Upper lobe of left lung (tissue), 4 donors: ENCODE measurements around the gene UGT1A6.

Experiments used
- CTCF ChIP-seq, 6 experiments: fragments of 450-650 bp in 4 of 6; fragments of 200-600 bp in 2 of 6; sonication (generic) in 2 of 6; IDR thresholded peaks; one replicate each; pipeline ENCODE4 v1.5.1; 2016 to 2019; ENCODE audit warnings: antibody characterized with exemption in 6 of 6
- EP300 ChIP-seq, 4 donors: sonication (generic); formaldehyde crosslinking; IDR thresholded peaks; one replicate each; pipeline ENCODE4 v1.5.1; 2017; ENCODE audit warnings: antibody characterized with exemption in 4 of 4, control low read depth in 2 of 4
- POLR2A ChIP-seq, 4 donors: fragments of 450-650 bp; IDR thresholded peaks; one replicate each; pipeline ENCODE4 v1.5.1; 2016 to 2017; ENCODE audit warnings: antibody characterized with exemption in 4 of 4, mild to moderate bottlenecking in 2 of 4
- POLR2AphosphoS5 ChIP-seq, 2 donors: sonication (generic); formaldehyde crosslinking; IDR thresholded peaks; one replicate each; pipeline ENCODE4 v1.5.1; 2017; ENCODE audit warnings: antibody characterized with exemption in 2 of 2

- TF ChIP-seq CTCF (IDR thresholded peaks at IDR 0.05) (no peak), EP300 (IDR thresholded peaks at IDR 0.05) (no peak), POLR2A (IDR thresholded peaks at IDR 0.05) (no peak), POLR2AphosphoS5 (IDR thresholded peaks at IDR 0.05) (no peak)
These were observed 118.4 kb downstream of the UGT1A6 start for GRCh38 chr2:233811087-233811486.
